ENCODE measurements around the gene CLEC7A.

CLEC7A gene

DNA sequence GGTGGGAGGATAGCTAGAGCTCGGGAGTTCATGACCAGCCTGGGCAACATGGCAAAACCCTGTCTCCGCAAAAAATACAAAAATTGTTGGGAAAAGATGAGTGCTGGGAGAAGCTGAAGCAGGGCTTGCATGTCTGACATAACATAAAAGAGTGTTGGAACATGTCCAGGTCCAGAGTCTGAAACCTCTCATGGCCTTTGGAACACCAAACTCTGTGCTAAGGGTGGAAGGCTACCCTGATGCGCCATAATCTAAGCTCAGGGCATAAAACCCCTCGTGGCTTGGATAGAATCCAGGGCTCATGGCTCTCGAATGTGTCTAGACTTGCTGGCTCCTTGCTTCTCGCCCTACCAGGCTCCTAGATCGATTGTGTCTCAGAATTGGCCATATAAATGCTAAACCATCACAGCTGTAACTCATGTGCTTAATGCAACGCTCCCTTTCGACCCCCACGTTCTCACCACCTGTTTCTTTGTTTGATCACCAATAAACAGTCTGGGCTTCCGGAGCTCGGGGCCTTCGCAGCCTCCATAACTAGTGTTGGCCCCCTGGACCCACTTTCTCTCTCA is 6.7 kb upstream of the CLEC7A start:
- DNase-seq, result no peak

GRCh38 chr12:10135126-10135525 is 5.1 kb upstream of the CLEC7A start:
- DNase-seq, result no peak

DNA sequence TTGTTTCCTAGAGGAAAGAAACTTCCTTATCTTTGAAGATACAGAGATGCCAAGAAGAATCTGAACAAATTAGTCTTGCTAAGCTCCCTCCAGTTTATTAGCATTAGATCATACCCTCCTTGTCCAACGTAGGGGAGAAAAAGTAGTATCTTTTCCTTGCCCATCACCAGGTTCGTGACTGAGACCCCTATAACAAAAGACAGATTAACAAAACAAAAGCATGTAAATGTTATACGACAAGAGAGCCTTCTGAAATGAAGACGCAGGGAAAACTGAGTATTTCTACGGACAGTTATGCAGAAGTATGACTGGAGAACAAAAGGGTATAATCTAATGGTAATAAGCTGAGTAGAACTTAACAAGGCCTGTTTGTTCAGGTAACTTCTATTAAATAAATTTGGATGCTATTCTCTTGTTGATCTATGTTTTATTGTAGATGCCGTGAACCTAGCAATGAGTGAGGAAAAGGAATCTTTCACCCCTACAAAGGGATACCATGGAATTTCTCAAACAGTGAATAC is 2.9 kb upstream of the CLEC7A start:
- no peak for DNase-seq

DNA sequence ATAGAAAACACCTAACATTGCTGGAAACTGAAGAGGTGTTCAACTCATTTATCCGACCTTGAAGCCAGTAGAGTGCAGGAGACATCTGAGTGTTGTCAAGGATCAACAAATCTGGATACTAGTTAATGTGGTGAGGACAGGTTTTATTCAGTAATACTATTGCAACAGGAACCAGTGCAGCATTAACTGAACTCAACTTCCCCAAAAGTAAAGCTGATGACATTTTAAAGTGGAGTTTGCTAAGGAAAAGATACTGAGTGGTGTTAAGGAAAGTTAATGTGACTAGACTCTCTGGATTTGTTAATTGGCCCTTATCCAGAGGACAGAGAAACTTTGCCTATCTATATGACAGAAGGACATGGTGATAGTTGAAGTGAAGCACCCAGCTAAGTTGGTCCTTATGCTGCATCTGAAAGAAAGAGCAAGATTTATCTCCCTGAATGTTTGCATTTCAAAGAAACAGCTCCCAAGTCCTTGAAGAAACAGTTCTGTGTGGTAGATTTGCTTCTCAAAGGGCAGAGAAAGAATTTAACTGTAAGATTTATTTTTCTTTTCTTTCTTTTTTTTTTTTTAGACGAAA is 1.2 kb upstream of the CLEC7A start:
- no peak for DNase-seq

DNA sequence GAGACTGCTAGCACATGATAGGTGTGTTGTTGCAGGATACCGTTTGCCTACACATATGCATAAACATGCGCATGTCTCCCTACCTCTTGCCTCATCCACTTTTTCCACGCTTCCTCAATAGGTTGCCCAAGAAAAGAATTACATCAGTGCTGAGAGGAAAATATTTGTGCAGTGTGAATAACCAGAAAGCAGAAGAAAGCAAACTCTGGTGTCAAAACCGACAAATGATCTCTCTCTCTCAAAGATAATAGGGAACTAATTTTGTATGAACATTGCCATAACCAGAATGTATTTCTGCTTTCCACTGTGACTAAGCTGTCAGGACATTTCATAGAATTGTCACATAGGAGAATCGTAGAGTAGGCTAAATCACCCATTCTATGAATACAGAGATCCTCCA is 1.3 kb downstream of the CLEC7A start:
- DNase-seq, result no peak

DNA sequence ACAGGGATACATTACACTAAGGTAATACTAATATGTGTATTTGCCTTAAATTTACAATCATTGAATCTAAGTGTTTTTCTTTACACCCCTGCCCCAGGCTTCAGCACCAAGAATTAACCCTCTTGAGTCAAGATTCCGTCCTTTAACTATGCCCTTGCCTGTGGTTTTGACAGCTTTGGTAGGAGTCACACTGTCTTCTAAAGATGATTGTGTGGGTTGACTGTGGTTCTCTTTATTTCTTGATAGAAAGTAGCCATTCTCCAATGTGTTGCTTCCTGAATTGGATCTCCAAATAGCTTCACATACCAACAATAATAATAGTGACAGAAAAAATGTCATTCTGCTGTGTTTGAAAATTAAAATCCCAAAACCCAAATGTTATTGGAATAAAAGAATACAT is 3.6 kb downstream of the CLEC7A start:
- DNase-seq, result no peak

- no peak for DNase-seq
These were observed 7.3 kb downstream of the CLEC7A start for GRCh38 chr12:10122689-10123088.

DNA sequence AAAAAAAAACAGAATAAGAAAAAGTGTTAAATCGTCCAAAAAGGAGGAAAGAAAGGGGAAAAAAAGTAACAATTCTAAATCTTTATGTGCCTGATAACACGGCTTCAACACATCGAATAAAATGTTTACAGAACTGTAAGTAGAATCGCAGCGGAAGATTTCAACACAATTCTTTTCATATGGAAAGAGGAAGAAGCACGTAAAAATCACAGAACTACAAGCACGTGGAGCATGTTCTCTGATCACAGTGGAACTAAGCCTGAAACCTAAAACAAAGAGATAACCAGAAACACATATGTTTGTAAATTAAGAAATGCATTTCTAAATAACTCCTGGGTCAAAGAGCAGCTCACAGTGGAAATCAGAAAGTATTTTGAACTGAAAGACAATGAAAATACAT is 8.7 kb downstream of the CLEC7A start:
- no peak for DNase-seq

- DNase-seq, result no peak
These were observed 10.9 kb downstream of the CLEC7A start for GRCh38 chr12:10119066-10119465.

- no peak for DNase-seq
These were observed 14.1 kb downstream of the CLEC7A start for GRCh38 chr12:10115890-10116289.

DNA sequence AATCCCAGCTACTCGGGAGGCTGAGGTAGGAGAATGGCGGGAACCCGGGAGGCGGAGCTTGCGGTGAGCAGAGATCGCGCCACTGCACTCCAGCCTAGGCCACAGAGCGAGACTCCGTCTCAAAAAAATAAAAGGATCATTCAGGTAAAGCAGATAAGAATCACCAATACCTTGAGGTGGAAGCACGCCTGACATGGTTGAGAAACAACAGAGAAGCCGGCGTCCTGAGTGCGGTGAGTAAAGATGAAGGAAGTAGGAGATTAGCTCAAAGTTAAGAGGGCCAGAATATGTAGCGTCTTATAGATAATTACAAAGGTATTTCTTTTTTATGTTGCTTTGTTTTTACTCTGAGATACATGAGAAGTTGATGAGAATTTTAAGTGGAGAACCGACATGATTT is 14.7 kb downstream of the CLEC7A start:
- DNase-seq, result no peak

GRCh38 chr12:10113920-10114319 is 16.1 kb downstream of the CLEC7A start:
- no peak for DNase-seq

DNA sequence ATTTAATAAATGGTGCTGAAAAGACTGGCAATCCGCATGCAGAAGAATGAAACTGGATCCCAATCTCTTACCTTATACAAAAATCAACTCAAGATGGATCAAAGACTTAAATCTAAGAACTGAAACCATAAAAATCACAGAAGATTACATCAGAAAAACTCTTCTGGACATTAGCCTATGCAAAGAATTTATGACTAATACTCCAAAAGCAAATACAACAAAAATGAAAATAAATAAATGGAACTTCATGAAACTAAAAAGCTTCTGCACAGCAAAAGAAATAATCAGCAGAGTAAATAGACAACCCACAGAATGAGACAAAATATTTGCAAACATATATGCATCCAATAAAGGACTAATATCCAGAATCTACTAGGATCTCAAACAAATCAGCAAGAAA is 16.9 kb downstream of the CLEC7A start:
- no peak for DNase-seq

DNA sequence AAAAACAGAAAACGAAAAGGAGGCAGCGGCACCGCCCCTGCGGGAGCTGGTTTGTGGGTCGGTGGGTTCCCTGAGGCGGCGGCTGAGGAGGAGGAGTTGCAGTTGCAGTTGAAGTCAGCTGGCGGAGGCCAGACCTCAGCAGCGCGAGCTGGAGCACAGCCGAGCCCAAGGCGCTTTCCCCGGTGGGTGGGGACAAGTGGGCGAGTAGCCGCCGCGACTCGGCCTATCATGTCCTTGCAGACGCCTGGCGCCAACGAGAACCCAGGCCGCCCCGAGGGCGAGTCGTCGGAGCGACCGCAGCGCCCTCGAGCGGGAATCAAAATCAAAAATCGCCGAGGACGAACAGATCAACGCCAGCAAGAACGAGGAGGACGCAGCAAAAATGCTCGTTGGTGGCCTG is 18.5 kb downstream of the CLEC7A start:
- no peak for DNase-seq

- no peak for DNase-seq
These were observed 19.6 kb downstream of the CLEC7A start for GRCh38 chr12:10110256-10110844.

DNA sequence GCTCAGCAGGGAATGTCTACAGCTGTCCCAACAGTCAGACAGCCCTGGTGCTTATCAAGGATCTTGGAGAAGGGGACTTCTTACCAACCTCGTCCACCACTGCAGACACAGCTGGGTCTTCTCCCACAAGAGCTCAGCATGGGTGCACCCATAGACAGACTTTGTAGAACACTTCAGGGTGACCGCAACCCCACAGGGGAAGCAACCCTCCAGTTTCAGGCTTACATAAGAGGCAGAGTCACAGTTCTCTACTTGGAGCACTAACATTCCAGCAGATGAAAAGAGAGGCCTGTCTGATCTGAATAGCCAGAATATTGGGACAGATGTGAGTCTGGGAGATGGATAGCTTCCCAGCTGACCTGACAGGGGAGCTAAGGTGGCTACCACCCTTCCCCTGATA is 27.7 kb downstream of the CLEC7A start:
- DNase-seq, result no peak

DNA sequence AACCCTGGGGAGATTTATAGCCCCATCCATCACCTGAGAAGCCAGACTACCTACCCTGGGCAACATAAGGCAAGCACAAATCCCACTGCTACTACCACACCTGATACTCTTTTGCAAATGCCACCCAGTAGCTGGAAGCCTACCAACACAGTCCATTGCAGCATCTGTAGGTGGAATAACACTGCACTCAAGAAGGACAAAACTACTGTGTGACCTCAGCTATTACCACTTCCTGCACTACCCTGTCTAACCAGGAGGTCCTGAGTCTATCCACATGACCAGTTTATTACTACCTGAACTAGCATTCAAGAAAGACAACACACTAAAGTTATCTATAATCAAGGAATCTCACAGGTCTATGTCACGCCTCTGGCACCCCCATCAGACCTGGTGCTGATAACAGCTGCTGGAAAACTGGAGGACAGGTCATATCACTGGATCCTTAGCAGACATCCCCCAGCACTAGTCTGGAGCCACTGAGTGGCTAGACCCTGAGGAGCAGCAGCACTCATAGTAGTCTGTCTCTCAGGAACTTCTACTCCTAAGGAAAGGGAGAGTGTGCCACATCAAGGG is 28.3 kb downstream of the CLEC7A start:
- DNase-seq, result no peak

GRCh38 chr12:10101042-10101579 is 28.9 kb downstream of the CLEC7A start:
- no peak for DNase-seq

DNA sequence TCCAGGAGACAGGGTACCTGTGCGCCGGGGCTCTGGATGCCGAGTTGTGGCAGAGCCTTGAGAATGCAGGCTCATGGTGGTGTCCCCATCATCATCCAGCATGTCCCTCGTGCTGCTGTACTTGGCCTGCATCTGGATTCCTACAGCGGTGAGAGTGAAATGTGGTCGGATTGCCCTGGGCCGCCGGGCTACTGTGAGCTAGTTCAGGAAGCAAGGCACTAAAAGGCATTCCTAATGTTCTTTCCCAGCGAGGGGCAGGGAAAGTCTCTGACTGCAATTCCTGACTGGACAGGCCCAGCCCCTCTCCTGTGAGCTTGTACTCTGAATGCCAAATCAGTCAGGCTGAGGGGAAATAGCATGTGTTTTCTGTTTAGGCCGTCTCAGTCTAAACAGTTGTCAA is 31.2 kb downstream of the CLEC7A start, which contains the start of gene CLEC1A:
CLEC1A (minus strand) TSS at position 195 of the 400 bp plus-strand sequence; CDS start at position 132, 63 bp downstream.
- no peak for DNase-seq

GRCh38 chr12:10097521-10097920 is 32.5 kb downstream of the CLEC7A start:
- no peak for DNase-seq

DNA sequence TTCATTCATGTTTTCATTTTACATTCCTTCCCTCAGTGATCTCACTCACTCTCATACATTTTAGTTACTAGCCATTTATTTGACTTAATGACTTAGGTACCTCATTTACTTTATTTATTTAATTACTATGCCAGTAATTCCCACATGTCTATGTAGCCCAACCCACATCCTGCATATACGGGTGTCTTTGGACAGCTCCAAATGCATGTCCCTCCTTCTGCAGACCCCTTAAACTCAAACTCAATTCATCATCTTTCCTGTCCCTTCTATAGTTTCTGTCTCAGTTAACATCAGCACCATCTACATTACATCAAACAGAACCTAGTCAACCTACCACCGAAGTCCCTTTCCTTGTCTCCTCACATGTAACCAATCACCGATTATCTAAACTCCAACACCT is 34.0 kb downstream of the CLEC7A start:
- DNase-seq, result no peak

GRCh38 chr12:10094646-10095395 is 35.2 kb downstream of the CLEC7A start:
- DNase-seq, result no peak
